MM.1S (cell line): Measurements from ENCODE around the gene TNKS2.

ENCODE experiments used
- CTCF ChIP-seq: fragments of 300-600 bp; sonication (generic); IDR thresholded peaks from 2 replicates; pipeline ENCODE4 v1.5.1; 2016; ENCODE audit warnings: antibody characterized with exemption, low read length, mixed read lengths
- EZH2 ChIP-seq: fragments of 300-600 bp; sonication (generic); optimal IDR thresholded peaks from 2 replicates; pipeline ENCODE3; 2017; ENCODE audit warnings: low read depth, mild to moderate bottlenecking, antibody characterized with exemption, low read length, mixed read lengths
- EZH2phosphoT487 ChIP-seq: fragments of 300-600 bp; sonication (generic); IDR thresholded peaks from 2 replicates; pipeline ENCODE4 v1.6.1; 2018; ENCODE audit warnings: antibody characterized with exemption, low read length

- TF ChIP-seq CTCF (no peak), EZH2phosphoT487 (no peak), EZH2 (no peak)
Measured at GRCh38 chr10:91787258-91787657, 11.0 kb upstream of the TNKS2 start.
